SK-N-MC (cell line): ENCODE results near the gene ACTR8.

Experiments
- EZH2 ChIP-seq: fragments of 200-600 bp; sonication (generic); IDR thresholded peaks from one replicate; pipeline ENCODE4 v1.6.1; 2017; ENCODE audit warnings: antibody characterized with exemption
- FOXP2 ChIP-seq: optimal IDR thresholded peaks from 2 replicates; pipeline ENCODE3; 2011; ENCODE audit warnings: mild to moderate bottlenecking, moderate library complexity; ENCODE audit not compliant: insufficient read depth; ENCODE audit errors: extremely low read length, control extremely low read depth
- POLR2AphosphoS5 ChIP-seq: IDR thresholded peaks from 2 replicates; pipeline ENCODE4 v1.6.1; 2012; ENCODE audit warnings: mild to moderate bottlenecking, low read depth, low read length, borderline replicate concordance

DNA sequence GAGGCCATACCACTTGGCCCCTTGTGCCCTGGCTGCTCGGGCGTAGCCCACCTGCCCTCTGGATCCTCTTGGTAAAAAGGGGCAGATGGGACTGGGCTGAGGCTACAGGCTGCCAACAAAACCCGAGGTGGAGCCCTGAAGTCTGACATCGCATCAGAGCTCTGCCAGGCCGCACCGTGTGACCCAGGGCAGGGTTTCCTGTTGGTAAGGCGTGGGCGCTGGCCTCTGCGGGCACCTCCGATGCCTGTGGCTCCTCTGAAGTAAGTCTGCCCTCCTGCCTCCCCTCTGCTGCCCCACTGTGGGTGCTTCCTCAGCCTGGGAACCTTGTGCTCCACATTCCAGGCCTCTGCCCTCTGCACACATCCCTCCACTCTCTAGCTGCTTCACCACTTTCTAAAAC, 44.6 kb downstream of the ACTR8 start:
- TF ChIP-seq POLR2AphosphoS5, result no peak
- TF ChIP-seq EZH2, result no peak
- TF ChIP-seq FOXP2, result no peak
